ENCODE measurements around the gene KLF18.

GRCh38 chr1:44152692-44153091 lies 11.3 kb upstream of the KLF18 start:
- TF ChIP-seq POLR2A (IDR thresholded peaks at IDR 0.05; ENCODE audit: low read length) (no peak), GATA1 (IDR thresholded peaks at IDR 0.05; ENCODE audit: low read depth, low read length) (no peak)
